ENCODE data around the gene LRRC52. TPM values are rescaled to one million over a fixed set of nuclear protein-coding genes. Genes with fewer than 3 reads are reported as not detected.

LRRC52 gene
- total and polyA plus RNA-seq, 2 donors (not counting 1 experiment from before 2014, with no cell fraction given), result not detected

DNA sequence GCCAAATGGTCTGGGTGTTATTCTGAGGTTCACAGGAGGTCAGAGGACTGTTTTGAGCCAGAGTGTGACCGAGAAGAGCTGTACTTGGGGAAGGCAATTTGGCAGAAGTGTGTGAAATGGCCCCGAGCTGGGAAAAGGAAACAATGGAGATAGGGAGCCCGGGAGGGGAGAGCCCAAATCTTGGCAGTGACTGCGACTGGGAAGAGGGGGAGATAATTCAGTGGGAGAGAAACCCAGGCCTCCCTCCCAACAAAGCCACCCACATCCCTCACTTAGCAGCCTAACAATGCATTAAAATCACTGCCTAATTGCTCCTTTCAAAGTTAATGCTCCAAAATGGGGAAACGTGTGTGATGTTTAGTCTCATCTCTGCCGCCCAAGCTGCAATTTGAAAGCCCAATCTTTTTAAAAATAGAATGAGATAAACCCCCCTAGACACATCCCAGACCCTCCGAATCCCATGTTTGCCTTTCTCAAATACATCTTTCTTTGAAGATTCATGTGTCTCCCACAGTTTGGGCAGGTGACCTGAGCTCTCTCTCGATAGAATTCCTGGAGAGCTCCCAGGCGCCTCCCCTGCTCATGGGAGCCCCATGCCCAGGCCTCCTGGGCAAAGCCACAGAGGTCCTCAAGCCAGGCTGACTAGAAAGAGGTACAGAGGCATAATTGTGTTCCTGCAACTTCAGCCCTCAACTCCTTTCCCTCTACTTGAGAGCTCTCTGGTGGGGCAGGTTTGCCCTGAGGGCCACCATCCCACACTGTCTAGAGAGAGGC, 17.3 kb downstream of the LRRC52 start:
- Histone ChIP-seq H4K20me1 (ENCODE audit: control insufficient read depth, insufficient read depth, low read length, poor library complexity, severe bottlenecking) (no peaks in the 10 kb centered on the region), H3K4me1 (ENCODE audit: control insufficient read depth in 2 of 2, insufficient read depth in 2 of 2, low read length in 2 of 2) (no peaks in the 10 kb centered on the region), H3K27ac (ENCODE audit: low read length in 2 of 2) (no peak overlapping the region), H3K9me3 (ENCODE audit: control extremely low read depth in 1 of 3, control insufficient read depth in 2 of 3, insufficient read depth in 1 of 3, low read length in 2 of 3) (peaks cover 0 to 3% (median 0%) of the 10 kb centered on the region in 3 donors), H3K36me3 (replicated peaks in 1 of 2; ENCODE audit: control extremely low read depth in 1 of 2, control insufficient read depth in 1 of 2, extremely low read depth in 1 of 2, insufficient read depth in 2 of 2, low read length in 1 of 2) (no peaks in the 10 kb centered on the region), H3K9ac (ENCODE audit: low read length) (no peak overlapping the region), H3K4me3 (ENCODE audit: control extremely low read depth in 1 of 5, extremely low read depth in 1 of 5, insufficient read depth in 1 of 5, low read depth in 2 of 5, low read length in 4 of 5) (no peak overlapping the region), H2AFZ (ENCODE audit: insufficient read depth, low read depth, low read length, poor library complexity, severe bottlenecking) (no peak overlapping the region), H3K4me2 (replicated peaks; ENCODE audit: low read depth, low read length, poor library complexity, severe bottlenecking) (no peak overlapping the region), H3K27me3 (replicated peaks in 1 of 4; ENCODE audit: control extremely low read depth in 1 of 4, control insufficient read depth in 3 of 4, insufficient read depth in 4 of 4, low read length in 3 of 4) (peaks cover 0 to 5% (median 1%) of the 10 kb centered on the region in 4 experiments), H3K79me2 (ENCODE audit: control insufficient read depth, insufficient read depth, low read length) (no peaks in the 10 kb centered on the region)
- Mint-ChIP-seq H3K4me1 (no peaks in the 10 kb centered on the region), H3K27ac (no peak overlapping the region), H3K9me3 (ENCODE audit: insufficient read depth) (no peaks in the 10 kb centered on the region), H3K27me3 (peaks cover 36% of the 10 kb centered on the region), H3K4me3 (no peak overlapping the region)
- DNase-seq, result no peak
- TF ChIP-seq EZH2 (IDR thresholded peaks at IDR 0.05; ENCODE audit: borderline replicate concordance, insufficient read depth, low read depth, low read length, poor library complexity, severe bottlenecking), result no peak
- TF ChIP-seq, protein P1, sequence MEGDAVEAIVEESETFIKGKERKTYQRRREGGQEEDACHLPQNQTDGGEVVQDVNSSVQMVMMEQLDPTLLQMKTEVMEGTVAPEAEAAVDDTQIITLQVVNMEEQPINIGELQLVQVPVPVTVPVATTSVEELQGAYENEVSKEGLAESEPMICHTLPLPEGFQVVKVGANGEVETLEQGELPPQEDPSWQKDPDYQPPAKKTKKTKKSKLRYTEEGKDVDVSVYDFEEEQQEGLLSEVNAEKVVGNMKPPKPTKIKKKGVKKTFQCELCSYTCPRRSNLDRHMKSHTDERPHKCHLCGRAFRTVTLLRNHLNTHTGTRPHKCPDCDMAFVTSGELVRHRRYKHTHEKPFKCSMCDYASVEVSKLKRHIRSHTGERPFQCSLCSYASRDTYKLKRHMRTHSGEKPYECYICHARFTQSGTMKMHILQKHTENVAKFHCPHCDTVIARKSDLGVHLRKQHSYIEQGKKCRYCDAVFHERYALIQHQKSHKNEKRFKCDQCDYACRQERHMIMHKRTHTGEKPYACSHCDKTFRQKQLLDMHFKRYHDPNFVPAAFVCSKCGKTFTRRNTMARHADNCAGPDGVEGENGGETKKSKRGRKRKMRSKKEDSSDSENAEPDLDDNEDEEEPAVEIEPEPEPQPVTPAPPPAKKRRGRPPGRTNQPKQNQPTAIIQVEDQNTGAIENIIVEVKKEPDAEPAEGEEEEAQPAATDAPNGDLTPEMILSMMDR (IDR thresholded peaks at IDR 0.05), result no peak
- 46% methylated on average over 5 of the region's 9 CpGs for WGBS (ENCODE audit: insufficient coverage)
- no peak for ATAC-seq (ENCODE audit: low read depth)
- ChIA-PET CTCF (interaction anchor here (1.4 kb wide), 1 partner anchor 32 kb away, joined by 3 read pairs; no protein-coding TSS in a partner anchor), POLR2A (no interaction called here)
- intact Hi-C loops (cut with micrococcal nuclease), result no loop called here

DNA sequence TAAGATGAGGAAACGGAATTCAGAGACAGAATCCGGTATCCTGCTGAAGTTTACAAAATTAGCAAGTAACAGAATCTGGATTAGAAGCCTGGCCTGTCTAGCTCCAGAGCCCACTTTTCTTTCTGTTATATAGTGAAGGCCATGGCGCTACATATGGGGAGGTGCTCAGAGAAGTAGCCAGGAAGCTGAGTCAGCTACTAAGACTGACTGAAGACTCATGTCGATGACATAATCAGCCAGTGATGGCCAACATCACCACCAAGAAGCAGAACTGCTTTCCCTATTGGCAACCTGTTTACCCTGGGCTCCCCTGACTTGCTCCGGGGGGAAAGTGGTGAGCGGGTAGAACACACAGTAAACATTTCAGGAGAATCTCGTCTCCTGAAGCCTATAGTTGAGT, 18.8 kb downstream of the LRRC52 start:
- no peaks in the 10 kb centered on the region for H3K9me3 Mint-ChIP-seq (ENCODE audit: insufficient read depth)
- no peak overlapping the region for H3K4me3 Mint-ChIP-seq
- no peaks in the 10 kb centered on the region for H3K4me1 ChIP-seq (ENCODE audit: control insufficient read depth in 2 of 2, insufficient read depth in 2 of 2, low read length in 2 of 2)
- no peak overlapping the region for H3K4me3 ChIP-seq (ENCODE audit: control extremely low read depth in 1 of 5, extremely low read depth in 1 of 5, insufficient read depth in 1 of 5, low read depth in 2 of 5, low read length in 4 of 5)
- TF ChIP-seq, protein P1 (IDR thresholded peaks at IDR 0.05), result no peak
- TF ChIP-seq EZH2 (IDR thresholded peaks at IDR 0.05; ENCODE audit: borderline replicate concordance, insufficient read depth, low read depth, low read length, poor library complexity, severe bottlenecking), result no peak
- H3K4me1 Mint-ChIP-seq, result no peaks in the 10 kb centered on the region
- no peak overlapping the region for H3K9ac ChIP-seq (ENCODE audit: low read length)
- no peak overlapping the region for H3K27ac Mint-ChIP-seq
- DNase-seq (no peak), ATAC-seq (ENCODE audit: low read depth) (no peak)
- H3K27me3 Mint-ChIP-seq, result peaks cover 42% of the 10 kb centered on the region
- peaks cover 0 to 3% (median 0%) of the 10 kb centered on the region in 3 donors for H3K9me3 ChIP-seq (ENCODE audit: control extremely low read depth in 1 of 3, control insufficient read depth in 2 of 3, insufficient read depth in 1 of 3, low read length in 2 of 3)
- no peak overlapping the region for H3K27ac ChIP-seq (ENCODE audit: low read length in 2 of 2)
- no peaks in the 10 kb centered on the region for H4K20me1 ChIP-seq (ENCODE audit: control insufficient read depth, insufficient read depth, low read length, poor library complexity, severe bottlenecking)
- no peaks in the 10 kb centered on the region for H3K79me2 ChIP-seq (ENCODE audit: control insufficient read depth, insufficient read depth, low read length)
- WGBS (ENCODE audit: insufficient coverage), result 80% methylated on average over 7 of the region's 7 CpGs
- H2AFZ ChIP-seq (ENCODE audit: insufficient read depth, low read depth, low read length, poor library complexity, severe bottlenecking), result no peak overlapping the region
- POLR2A ChIA-PET, result no interaction called here
- H3K36me3 ChIP-seq (replicated peaks in 1 of 2; ENCODE audit: control extremely low read depth in 1 of 2, control insufficient read depth in 1 of 2, extremely low read depth in 1 of 2, insufficient read depth in 2 of 2, low read length in 1 of 2), result no peaks in the 10 kb centered on the region
- H3K27me3 ChIP-seq (replicated peaks in 1 of 4; ENCODE audit: control extremely low read depth in 1 of 4, control insufficient read depth in 3 of 4, insufficient read depth in 4 of 4, low read length in 3 of 4), result peaks cover 0 to 10% (median 1%) of the 10 kb centered on the region in 4 experiments
- H3K4me2 ChIP-seq (replicated peaks; ENCODE audit: low read depth, low read length, poor library complexity, severe bottlenecking), result no peak overlapping the region
- intact Hi-C loops (cut with micrococcal nuclease), result no loop called here
- CTCF ChIA-PET, result no interaction called here

Data from B cell (primary cell).